ENCODE measurements around the gene RNF32.

Gene RNF32

DNA sequence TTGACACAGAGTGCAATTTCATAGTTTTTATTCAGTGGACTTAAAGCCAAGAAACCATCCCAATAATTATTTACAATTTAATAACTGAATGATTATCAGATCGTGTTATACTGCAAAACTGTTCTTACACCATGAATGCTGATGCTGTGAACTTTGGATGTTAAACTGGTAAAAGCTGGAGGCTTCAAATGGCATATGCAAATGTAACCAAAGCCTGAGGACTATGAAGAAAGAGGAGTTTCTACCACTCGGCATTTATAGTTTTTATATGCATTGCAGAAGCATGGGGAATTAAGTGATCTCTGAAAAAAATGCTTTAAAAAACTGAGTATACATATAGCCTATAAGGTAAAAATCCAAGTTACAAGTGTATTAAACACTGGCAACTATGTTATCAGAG lies 42.4 kb downstream of the RNF32 start:
- H4K20me1 ChIP-seq (ENCODE audit: insufficient read depth, low read length): no peaks in the 10 kb centered on the region
- no peaks in the 10 kb centered on the region for H3K9me3 ChIP-seq (ENCODE audit: low read length)
- no peaks in the 10 kb centered on the region for H3K79me2 ChIP-seq (ENCODE audit: insufficient read depth, low read length)
- no peak overlapping the region for H3K9ac ChIP-seq (ENCODE audit: low read length)
- H3K4me3 ChIP-seq (ENCODE audit: low read depth, low read length, poor library complexity, severe bottlenecking): no peak overlapping the region
- H2AFZ ChIP-seq (ENCODE audit: low read length): no peak overlapping the region
- H3K27me3 ChIP-seq (ENCODE audit: insufficient read depth, low read length): no peaks in the 10 kb centered on the region
- H3K27ac ChIP-seq (ENCODE audit: low read depth, low read length, poor library complexity, severe bottlenecking): no peak overlapping the region
- H3F3A ChIP-seq (ENCODE audit: insufficient read depth, low read length): no peaks in the 10 kb centered on the region
- peaks cover 49% of the 10 kb centered on the region; the same call in 1 of the 2 replicates for H3K36me3 ChIP-seq (ENCODE audit: insufficient read depth, low read length)
- H3K9me2 ChIP-seq (ENCODE audit: low read depth, low read length): no peaks in the 10 kb centered on the region
- TF ChIP-seq EZH2 (IDR thresholded peaks at IDR 0.05; ENCODE audit: borderline replicate concordance, low read length): no peak
- TF ChIP-seq, protein P1, sequence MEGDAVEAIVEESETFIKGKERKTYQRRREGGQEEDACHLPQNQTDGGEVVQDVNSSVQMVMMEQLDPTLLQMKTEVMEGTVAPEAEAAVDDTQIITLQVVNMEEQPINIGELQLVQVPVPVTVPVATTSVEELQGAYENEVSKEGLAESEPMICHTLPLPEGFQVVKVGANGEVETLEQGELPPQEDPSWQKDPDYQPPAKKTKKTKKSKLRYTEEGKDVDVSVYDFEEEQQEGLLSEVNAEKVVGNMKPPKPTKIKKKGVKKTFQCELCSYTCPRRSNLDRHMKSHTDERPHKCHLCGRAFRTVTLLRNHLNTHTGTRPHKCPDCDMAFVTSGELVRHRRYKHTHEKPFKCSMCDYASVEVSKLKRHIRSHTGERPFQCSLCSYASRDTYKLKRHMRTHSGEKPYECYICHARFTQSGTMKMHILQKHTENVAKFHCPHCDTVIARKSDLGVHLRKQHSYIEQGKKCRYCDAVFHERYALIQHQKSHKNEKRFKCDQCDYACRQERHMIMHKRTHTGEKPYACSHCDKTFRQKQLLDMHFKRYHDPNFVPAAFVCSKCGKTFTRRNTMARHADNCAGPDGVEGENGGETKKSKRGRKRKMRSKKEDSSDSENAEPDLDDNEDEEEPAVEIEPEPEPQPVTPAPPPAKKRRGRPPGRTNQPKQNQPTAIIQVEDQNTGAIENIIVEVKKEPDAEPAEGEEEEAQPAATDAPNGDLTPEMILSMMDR (IDR thresholded peaks at IDR 0.05; ENCODE audit: low read length): no peak
- no peak overlapping the region for H3K4me2 ChIP-seq (ENCODE audit: low read length)
- no peaks in the 10 kb centered on the region for H3K4me1 ChIP-seq (ENCODE audit: insufficient read depth, low read length, severe bottlenecking)

DNA sequence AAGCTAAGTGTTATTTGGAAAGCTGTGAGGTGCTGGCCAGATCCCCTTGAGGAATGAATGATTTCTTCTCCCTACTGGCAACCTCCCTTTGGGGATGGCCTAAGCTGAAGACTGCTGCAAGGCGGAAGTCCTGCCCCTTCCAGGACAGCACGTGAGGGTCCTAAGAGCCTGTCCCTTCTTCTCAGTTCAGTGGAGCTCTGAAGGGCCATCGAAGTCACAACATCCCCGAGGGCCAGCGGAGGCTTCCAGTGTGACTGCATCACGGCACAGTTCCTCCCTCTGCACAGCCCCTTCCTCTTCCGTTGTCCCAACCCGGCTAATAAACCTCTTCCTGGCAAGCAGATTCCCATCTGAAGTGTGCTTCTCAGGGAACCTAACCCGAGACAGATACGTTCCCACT lies 43.7 kb downstream of the RNF32 start:
- no peaks in the 10 kb centered on the region for H4K20me1 ChIP-seq (ENCODE audit: insufficient read depth, low read length)
- H3K9me2 ChIP-seq (ENCODE audit: low read depth, low read length): no peaks in the 10 kb centered on the region
- no peaks in the 10 kb centered on the region for H3K9me3 ChIP-seq (ENCODE audit: low read length)
- H3K9ac ChIP-seq (ENCODE audit: low read length): no peak overlapping the region
- no peak overlapping the region for H3K27ac ChIP-seq (ENCODE audit: low read depth, low read length, poor library complexity, severe bottlenecking)
- peaks cover 36% of the 10 kb centered on the region; the same call in 1 of the 2 replicates for H3K36me3 ChIP-seq (ENCODE audit: insufficient read depth, low read length)
- H3K79me2 ChIP-seq (ENCODE audit: insufficient read depth, low read length): no peaks in the 10 kb centered on the region
- no peaks in the 10 kb centered on the region for H3K27me3 ChIP-seq (ENCODE audit: insufficient read depth, low read length)
- H3K4me1 ChIP-seq (ENCODE audit: insufficient read depth, low read length, severe bottlenecking): no peaks in the 10 kb centered on the region
- no peaks in the 10 kb centered on the region for H3F3A ChIP-seq (ENCODE audit: insufficient read depth, low read length)
- H2AFZ ChIP-seq (ENCODE audit: low read length): no peak overlapping the region
- H3K4me2 ChIP-seq (ENCODE audit: low read length): no peak overlapping the region
- TF ChIP-seq, protein P1 (IDR thresholded peaks at IDR 0.05; ENCODE audit: low read length): no peak
- no peak for TF ChIP-seq EZH2 (IDR thresholded peaks at IDR 0.05; ENCODE audit: borderline replicate concordance, low read length)
- no peak overlapping the region for H3K4me3 ChIP-seq (ENCODE audit: low read depth, low read length, poor library complexity, severe bottlenecking)

DNA sequence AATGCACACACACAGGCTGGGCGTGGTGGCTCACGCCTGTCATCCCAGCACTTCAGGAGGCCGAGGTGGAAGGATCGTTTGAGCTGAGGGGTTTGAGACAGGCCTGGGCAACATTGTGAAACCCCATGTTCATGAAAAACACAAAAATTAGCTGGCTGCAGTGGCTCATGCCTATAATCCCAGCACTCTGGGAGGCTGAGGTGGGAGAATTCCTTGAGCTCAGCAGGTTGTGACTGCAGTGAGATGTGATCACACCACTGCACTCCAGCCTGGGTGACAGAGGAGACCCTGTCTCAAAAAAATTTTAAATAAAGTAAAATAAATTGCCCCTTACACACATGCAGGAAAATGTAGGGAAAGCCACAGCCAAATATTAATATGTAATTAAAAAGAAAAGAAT lies 44.1 kb downstream of the RNF32 start:
- H3K36me3 ChIP-seq (ENCODE audit: insufficient read depth, low read length): peaks cover 32% of the 10 kb centered on the region; the same call in 1 of the 2 replicates
- no peak overlapping the region for H3K4me2 ChIP-seq (ENCODE audit: low read length)
- no peaks in the 10 kb centered on the region for H3F3A ChIP-seq (ENCODE audit: insufficient read depth, low read length)
- no peak for TF ChIP-seq EZH2 (IDR thresholded peaks at IDR 0.05; ENCODE audit: borderline replicate concordance, low read length)
- TF ChIP-seq, protein P1 (IDR thresholded peaks at IDR 0.05; ENCODE audit: low read length): no peak
- no peak overlapping the region for H2AFZ ChIP-seq (ENCODE audit: low read length)
- H3K9me3 ChIP-seq (ENCODE audit: low read length): no peaks in the 10 kb centered on the region
- H3K9me2 ChIP-seq (ENCODE audit: low read depth, low read length): no peaks in the 10 kb centered on the region
- no peak overlapping the region for H3K27ac ChIP-seq (ENCODE audit: low read depth, low read length, poor library complexity, severe bottlenecking)
- H3K4me3 ChIP-seq (ENCODE audit: low read depth, low read length, poor library complexity, severe bottlenecking): no peak overlapping the region
- no peaks in the 10 kb centered on the region for H3K4me1 ChIP-seq (ENCODE audit: insufficient read depth, low read length, severe bottlenecking)
- no peaks in the 10 kb centered on the region for H4K20me1 ChIP-seq (ENCODE audit: insufficient read depth, low read length)
- no peak overlapping the region for H3K9ac ChIP-seq (ENCODE audit: low read length)
- H3K27me3 ChIP-seq (ENCODE audit: insufficient read depth, low read length): no peaks in the 10 kb centered on the region
- no peaks in the 10 kb centered on the region for H3K79me2 ChIP-seq (ENCODE audit: insufficient read depth, low read length)
